Right hindlimb (tissue), 1 donor: ENCODE results near the gene ZFHX3.

Experiments used
- DNase-seq: peaks from one replicate; pipeline ENCODE4 v3.0.0-alpha.2; 2018

The ZFHX3 gene

GRCh38 chr16:73068541-73069401, 20.8 kb upstream of the ZFHX3 start:
- DNase-seq: peak; percentile 74

- no peak for DNase-seq
Measured at GRCh38 chr16:73067671-73068540, 20.0 kb upstream of the ZFHX3 start.

GRCh38 chr16:73066927-73067670, 19.2 kb upstream of the ZFHX3 start:
- DNase-seq: peak; percentile 68

GRCh38 chr16:73066331-73066926, 18.5 kb upstream of the ZFHX3 start:
- DNase-seq: no peak

- DNase-seq: peak; percentile 57
Measured at GRCh38 chr16:73065632-73066330, 17.9 kb upstream of the ZFHX3 start.

- no peak for DNase-seq
Measured at GRCh38 chr16:73064994-73065545, 17.1 kb upstream of the ZFHX3 start.

GRCh38 chr16:73064212-73064993, 16.5 kb upstream of the ZFHX3 start:
- no peak for DNase-seq

- DNase-seq: no peak
Measured at GRCh38 chr16:73063854-73064211, 15.9 kb upstream of the ZFHX3 start.

- DNase-seq: no peak
Measured at GRCh38 chr16:73062743-73063733, 15.1 kb upstream of the ZFHX3 start.

GRCh38 chr16:73062001-73062616, 14.2 kb upstream of the ZFHX3 start:
- DNase-seq: no peak

- DNase-seq: no peak
Measured at GRCh38 chr16:73060892-73061490, 13.1 kb upstream of the ZFHX3 start.

- no peak for DNase-seq
Measured at GRCh38 chr16:73059779-73060615, 12.1 kb upstream of the ZFHX3 start.

- DNase-seq: peak; percentile 80
Measured at GRCh38 chr16:73058616-73059409, 10.9 kb upstream of the ZFHX3 start.

- peak; percentile 70 for DNase-seq
Measured at GRCh38 chr16:73058221-73058615, 10.3 kb upstream of the ZFHX3 start.

- peak; percentile 63 for DNase-seq
Measured at GRCh38 chr16:73057291-73058210, 9.6 kb upstream of the ZFHX3 start.

GRCh38 chr16:73056921-73057290, 9.0 kb upstream of the ZFHX3 start:
- DNase-seq: no peak
